Kidney glomerular epithelial cell (primary cell): ENCODE results near the gene STOML3.

Experiments
- DNase-seq: peaks from one replicate; lab custom pipeline; 2025; lab: John Stamatoyannopoulos, UW

Gene STOML3

GRCh38 chr13:38981096-38981495 is 9.5 kb downstream of the STOML3 start:
- DNase-seq = no peak

GRCh38 chr13:38980750-38981078 is 9.9 kb downstream of the STOML3 start:
- DNase-seq = no peak

- DNase-seq = no peak
Measured at GRCh38 chr13:38979891-38980749, 10.5 kb downstream of the STOML3 start.

- no peak for DNase-seq
Measured at GRCh38 chr13:38970380-38971051, 20.1 kb downstream of the STOML3 start.

- DNase-seq = no peak
Measured at GRCh38 chr13:38969187-38969586, 21.4 kb downstream of the STOML3 start.

- DNase-seq = no peak
Measured at GRCh38 chr13:38967446-38967845, 23.2 kb downstream of the STOML3 start.

GRCh38 chr13:38965281-38965680 is 25.4 kb downstream of the STOML3 start:
- DNase-seq = no peak

- no peak for DNase-seq
Measured at GRCh38 chr13:38960175-38960574, 30.5 kb downstream of the STOML3 start.

GRCh38 chr13:38957794-38958592 is 32.6 kb downstream of the STOML3 start:
- no peak for DNase-seq

- no peak for DNase-seq
Measured at GRCh38 chr13:38954844-38955243, 35.8 kb downstream of the STOML3 start.

- no peak for DNase-seq
Measured at GRCh38 chr13:38954291-38954690, 36.3 kb downstream of the STOML3 start.

- no peak for DNase-seq
Measured at GRCh38 chr13:38952827-38953226, 37.8 kb downstream of the STOML3 start.

- DNase-seq = no peak
Measured at GRCh38 chr13:38951525-38952313, 38.9 kb downstream of the STOML3 start.

- DNase-seq = no peak
Measured at GRCh38 chr13:38950987-38951386, 39.6 kb downstream of the STOML3 start.

GRCh38 chr13:38947054-38947453 is 43.6 kb downstream of the STOML3 start:
- no peak for DNase-seq

GRCh38 chr13:38944219-38944618 is 46.4 kb downstream of the STOML3 start:
- no peak for DNase-seq

GRCh38 chr13:38943231-38943630 is 47.4 kb downstream of the STOML3 start:
- no peak for DNase-seq

GRCh38 chr13:38941353-38941945 is 49.2 kb downstream of the STOML3 start:
- no peak for DNase-seq

GRCh38 chr13:38933786-38934185 is 56.8 kb downstream of the STOML3 start:
- no peak for DNase-seq

GRCh38 chr13:38922170-38922569 is 68.5 kb downstream of the STOML3 start:
- DNase-seq = no peak

GRCh38 chr13:38921081-38921480 is 69.5 kb downstream of the STOML3 start:
- no peak for DNase-seq
